Activated CD8-positive, alpha-beta T cell treated with anti-CD3 and anti-CD28 coated beads, Interleukin-2, amount 10 ng/mL, durations not matched to agents 7 days and 5 days (primary cell): Measurements from ENCODE around the gene IFRD1. TPM values are rescaled to one million over a fixed set of nuclear protein-coding genes. Genes with fewer than 3 reads are reported as not detected.

ENCODE experiments used
- total RNA-seq, 2 experiments: library from RNA; stranded (reverse); gene quantifications; one replicate each; pipeline ENCODE4 v1.2.3, GENCODE V29; 2021

The IFRD1 gene
- total RNA-seq, 2 experiments from 2014 or later: 40.1 to 42.5 TPM

Other genes starting within 250 kb of the IFRD1 start
- under 1 TPM; 0.10 to 0.18 TPM for gene DOCK4, start 244.1 kb upstream of the IFRD1 start, total RNA-seq
- 10 to 100 TPM; 14.8 to 15.6 TPM for gene ZNF277, start 243.8 kb upstream of the IFRD1 start, total RNA-seq
- under 1 TPM in 1 of 2 experiments, not detected in 1; 0.53 TPM for gene LSMEM1, start 30.5 kb downstream of the IFRD1 start, total RNA-seq